HL-60 (cell line): Measurements from ENCODE around the gene PDE8A.
"Not testable (repeated sequence)": the region's sequence is repeated elsewhere in the genome, so short reads cannot be mapped to it uniquely, and the experiment has no call there.

ENCODE experiments used
- GABPA ChIP-seq: IDR thresholded peaks from 2 replicates; pipeline ENCODE4 v1.6.1; 2012; ENCODE audit warnings: low read depth
- POLR2AphosphoS5 ChIP-seq: IDR thresholded peaks from 2 replicates; pipeline ENCODE4 v1.6.1; 2012; ENCODE audit warnings: low read depth
- TF ChIP-seq, protein P1 (sequence below): IDR thresholded peaks from 2 replicates; pipeline ENCODE4 v1.6.1; 2012; ENCODE audit warnings: low read depth; ENCODE audit not compliant: insufficient replicate concordance
- TF ChIP-seq, protein P2 (sequence below): IDR thresholded peaks from one replicate; pipeline ENCODE4 v1.5.1; 2011; ENCODE audit warnings: low read length, control low read depth, inconsistent platforms; ENCODE audit not compliant: insufficient read depth

- TF ChIP-seq, protein P1, sequence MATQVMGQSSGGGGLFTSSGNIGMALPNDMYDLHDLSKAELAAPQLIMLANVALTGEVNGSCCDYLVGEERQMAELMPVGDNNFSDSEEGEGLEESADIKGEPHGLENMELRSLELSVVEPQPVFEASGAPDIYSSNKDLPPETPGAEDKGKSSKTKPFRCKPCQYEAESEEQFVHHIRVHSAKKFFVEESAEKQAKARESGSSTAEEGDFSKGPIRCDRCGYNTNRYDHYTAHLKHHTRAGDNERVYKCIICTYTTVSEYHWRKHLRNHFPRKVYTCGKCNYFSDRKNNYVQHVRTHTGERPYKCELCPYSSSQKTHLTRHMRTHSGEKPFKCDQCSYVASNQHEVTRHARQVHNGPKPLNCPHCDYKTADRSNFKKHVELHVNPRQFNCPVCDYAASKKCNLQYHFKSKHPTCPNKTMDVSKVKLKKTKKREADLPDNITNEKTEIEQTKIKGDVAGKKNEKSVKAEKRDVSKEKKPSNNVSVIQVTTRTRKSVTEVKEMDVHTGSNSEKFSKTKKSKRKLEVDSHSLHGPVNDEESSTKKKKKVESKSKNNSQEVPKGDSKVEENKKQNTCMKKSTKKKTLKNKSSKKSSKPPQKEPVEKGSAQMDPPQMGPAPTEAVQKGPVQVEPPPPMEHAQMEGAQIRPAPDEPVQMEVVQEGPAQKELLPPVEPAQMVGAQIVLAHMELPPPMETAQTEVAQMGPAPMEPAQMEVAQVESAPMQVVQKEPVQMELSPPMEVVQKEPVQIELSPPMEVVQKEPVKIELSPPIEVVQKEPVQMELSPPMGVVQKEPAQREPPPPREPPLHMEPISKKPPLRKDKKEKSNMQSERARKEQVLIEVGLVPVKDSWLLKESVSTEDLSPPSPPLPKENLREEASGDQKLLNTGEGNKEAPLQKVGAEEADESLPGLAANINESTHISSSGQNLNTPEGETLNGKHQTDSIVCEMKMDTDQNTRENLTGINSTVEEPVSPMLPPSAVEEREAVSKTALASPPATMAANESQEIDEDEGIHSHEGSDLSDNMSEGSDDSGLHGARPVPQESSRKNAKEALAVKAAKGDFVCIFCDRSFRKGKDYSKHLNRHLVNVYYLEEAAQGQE: not testable (repeated sequence)
- TF ChIP-seq, protein P2, sequence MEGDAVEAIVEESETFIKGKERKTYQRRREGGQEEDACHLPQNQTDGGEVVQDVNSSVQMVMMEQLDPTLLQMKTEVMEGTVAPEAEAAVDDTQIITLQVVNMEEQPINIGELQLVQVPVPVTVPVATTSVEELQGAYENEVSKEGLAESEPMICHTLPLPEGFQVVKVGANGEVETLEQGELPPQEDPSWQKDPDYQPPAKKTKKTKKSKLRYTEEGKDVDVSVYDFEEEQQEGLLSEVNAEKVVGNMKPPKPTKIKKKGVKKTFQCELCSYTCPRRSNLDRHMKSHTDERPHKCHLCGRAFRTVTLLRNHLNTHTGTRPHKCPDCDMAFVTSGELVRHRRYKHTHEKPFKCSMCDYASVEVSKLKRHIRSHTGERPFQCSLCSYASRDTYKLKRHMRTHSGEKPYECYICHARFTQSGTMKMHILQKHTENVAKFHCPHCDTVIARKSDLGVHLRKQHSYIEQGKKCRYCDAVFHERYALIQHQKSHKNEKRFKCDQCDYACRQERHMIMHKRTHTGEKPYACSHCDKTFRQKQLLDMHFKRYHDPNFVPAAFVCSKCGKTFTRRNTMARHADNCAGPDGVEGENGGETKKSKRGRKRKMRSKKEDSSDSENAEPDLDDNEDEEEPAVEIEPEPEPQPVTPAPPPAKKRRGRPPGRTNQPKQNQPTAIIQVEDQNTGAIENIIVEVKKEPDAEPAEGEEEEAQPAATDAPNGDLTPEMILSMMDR: not testable (repeated sequence)
- TF ChIP-seq POLR2AphosphoS5, GABPA: not testable (repeated sequence)
Observed at GRCh38 chr15:85173630-85174029, 192.0 kb downstream of the PDE8A start.
